ENCODE measurements around the gene WNT4. TPM values are rescaled to one million over a fixed set of nuclear protein-coding genes. Genes with fewer than 3 reads are reported as not detected.
"Not testable (repeated sequence)": the region's sequence is repeated elsewhere in the genome, so short reads cannot be mapped to it uniquely, and the experiment has no call there.

Gene WNT4
- total and polyA plus RNA-seq, 9 donors = 1.4 to 5.0 (median 3.7) TPM

DNA sequence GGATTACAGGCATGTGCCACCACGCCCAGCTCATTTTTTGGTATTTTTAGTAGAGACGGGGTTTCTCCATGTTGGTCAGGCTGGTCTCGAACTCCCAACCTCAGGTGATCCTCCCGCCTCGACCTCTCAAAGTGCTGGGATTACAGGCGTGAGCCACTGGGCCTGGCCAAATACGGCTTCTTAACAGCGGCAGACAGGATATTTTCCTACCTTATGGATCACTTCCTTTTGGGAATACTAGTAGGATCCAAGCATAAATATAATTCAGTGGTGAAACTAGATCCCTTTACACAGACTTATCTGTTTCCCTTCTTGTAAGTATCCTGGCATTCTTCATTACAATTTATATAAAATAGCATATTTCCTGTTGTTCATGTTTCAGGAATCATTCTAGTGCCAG is 40.9 kb downstream of the WNT4 start:
- peaks cover 22% of the 10 kb centered on the region for H3K36me3 ChIP-seq (ENCODE audit: control insufficient read depth, insufficient read depth, low read length)
- DNase-seq = no peak
- no peaks in the 10 kb centered on the region for H3K27me3 ChIP-seq (ENCODE audit: control insufficient read depth, insufficient read depth, low read length)
- no peak overlapping the region for H3K4me3 ChIP-seq (ENCODE audit: low read length)
- no peaks in the 10 kb centered on the region for H3K4me1 ChIP-seq (ENCODE audit: control insufficient read depth, insufficient read depth, low read length)
- no peaks in the 10 kb centered on the region for H3K9me3 ChIP-seq (replicated peaks; ENCODE audit: control insufficient read depth, low read depth, low read length)
- WGBS (ENCODE audit: insufficient coverage) = 62% methylated on average over 2 of the region's 8 CpGs
- no peak overlapping the region for H3K27ac ChIP-seq (ENCODE audit: low read length)

DNA sequence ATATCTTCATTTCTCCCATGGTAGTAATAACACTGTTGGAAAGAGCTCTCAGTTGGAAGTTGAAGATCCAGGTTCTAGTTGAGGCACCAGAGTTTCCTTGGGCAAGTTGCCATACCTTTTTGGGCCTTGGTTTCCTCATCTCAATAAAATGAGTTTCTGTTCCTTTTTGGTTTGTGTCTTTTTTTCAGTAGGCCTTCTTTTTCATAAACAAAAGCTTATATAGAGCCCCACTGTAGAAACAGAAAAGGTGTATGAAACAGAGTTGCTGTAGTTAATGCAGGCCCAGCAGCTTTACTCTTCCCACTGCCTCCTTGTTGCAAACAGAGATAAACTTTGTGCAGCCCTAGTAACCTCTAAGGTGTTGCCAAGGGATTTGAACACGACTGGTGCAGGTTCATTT is 41.7 kb downstream of the WNT4 start:
- Histone ChIP-seq H3K27ac (ENCODE audit: low read length) (no peak overlapping the region), H3K4me1 (ENCODE audit: control insufficient read depth, insufficient read depth, low read length) (no peaks in the 10 kb centered on the region), H3K27me3 (ENCODE audit: control insufficient read depth, insufficient read depth, low read length) (no peaks in the 10 kb centered on the region), H3K36me3 (ENCODE audit: control insufficient read depth, insufficient read depth, low read length) (peaks cover 29% of the 10 kb centered on the region), H3K9me3 (replicated peaks; ENCODE audit: control insufficient read depth, low read depth, low read length) (no peaks in the 10 kb centered on the region), H3K4me3 (ENCODE audit: low read length) (no peak overlapping the region)
- DNase-seq = no peak
- no CpG with 5 or more reads among the region's 1 CpG for WGBS (ENCODE audit: insufficient coverage)

DNA sequence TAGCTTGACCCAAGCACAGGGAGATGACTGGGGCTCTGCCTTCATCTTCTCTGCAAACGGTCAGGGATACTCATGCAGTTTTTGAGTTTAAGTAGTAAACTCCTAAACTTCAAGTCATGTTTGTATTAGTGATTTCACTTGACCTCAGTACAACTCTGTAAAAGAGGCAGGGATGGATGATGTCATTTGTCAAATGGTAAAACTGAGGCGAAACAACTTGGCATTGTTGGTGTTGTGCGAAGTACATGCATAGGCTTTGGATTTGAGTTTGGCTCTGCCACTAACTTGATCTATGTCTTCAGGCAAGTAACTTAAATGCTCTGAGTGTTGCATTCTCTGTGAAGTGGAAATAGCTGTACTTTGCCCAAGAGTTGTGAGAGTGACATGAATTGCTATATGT is 42.7 kb downstream of the WNT4 start:
- Histone ChIP-seq H3K27ac (ENCODE audit: low read length) (no peak overlapping the region), H3K4me3 (ENCODE audit: low read length) (no peak overlapping the region), H3K36me3 (ENCODE audit: control insufficient read depth, insufficient read depth, low read length) (peaks cover 31% of the 10 kb centered on the region), H3K27me3 (ENCODE audit: control insufficient read depth, insufficient read depth, low read length) (no peaks in the 10 kb centered on the region), H3K9me3 (replicated peaks; ENCODE audit: control insufficient read depth, low read depth, low read length) (no peaks in the 10 kb centered on the region), H3K4me1 (ENCODE audit: control insufficient read depth, insufficient read depth, low read length) (no peaks in the 10 kb centered on the region)
- no peak for DNase-seq
- WGBS (ENCODE audit: insufficient coverage) = 84% methylated on average over 2 of the region's 3 CpGs

DNA sequence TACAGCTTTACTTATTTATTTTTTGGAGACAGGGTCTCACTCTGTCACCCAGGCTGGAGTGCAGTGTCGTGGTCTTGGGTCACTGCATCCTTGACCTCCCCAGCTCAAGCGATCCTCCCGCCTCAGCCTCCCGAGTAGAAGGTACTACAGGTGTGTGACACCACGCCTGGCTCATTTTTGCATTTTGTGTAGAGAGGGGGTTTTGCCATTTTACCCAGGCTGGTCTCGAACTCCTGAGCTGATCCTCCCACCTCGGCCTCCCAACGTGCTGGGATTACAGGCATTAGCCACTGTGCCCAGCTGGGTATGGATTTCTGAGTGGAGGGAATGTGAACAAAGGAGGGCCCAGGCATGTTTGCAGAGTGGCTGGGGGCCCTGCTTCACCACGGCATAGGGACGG is 44.1 kb downstream of the WNT4 start:
- no peaks in the 10 kb centered on the region for H3K27me3 ChIP-seq (ENCODE audit: control insufficient read depth, insufficient read depth, low read length)
- peaks cover 33% of the 10 kb centered on the region for H3K36me3 ChIP-seq (ENCODE audit: control insufficient read depth, insufficient read depth, low read length)
- H3K9me3 ChIP-seq (replicated peaks; ENCODE audit: control insufficient read depth, low read depth, low read length) = no peaks in the 10 kb centered on the region
- H3K4me1 ChIP-seq (ENCODE audit: control insufficient read depth, insufficient read depth, low read length) = no peaks in the 10 kb centered on the region
- H3K27ac ChIP-seq (ENCODE audit: low read length) = no peak overlapping the region
- WGBS (ENCODE audit: insufficient coverage) = 82% methylated on average over 2 of the region's 10 CpGs
- no peak for DNase-seq
- H3K4me3 ChIP-seq (ENCODE audit: low read length) = no peak overlapping the region

DNA sequence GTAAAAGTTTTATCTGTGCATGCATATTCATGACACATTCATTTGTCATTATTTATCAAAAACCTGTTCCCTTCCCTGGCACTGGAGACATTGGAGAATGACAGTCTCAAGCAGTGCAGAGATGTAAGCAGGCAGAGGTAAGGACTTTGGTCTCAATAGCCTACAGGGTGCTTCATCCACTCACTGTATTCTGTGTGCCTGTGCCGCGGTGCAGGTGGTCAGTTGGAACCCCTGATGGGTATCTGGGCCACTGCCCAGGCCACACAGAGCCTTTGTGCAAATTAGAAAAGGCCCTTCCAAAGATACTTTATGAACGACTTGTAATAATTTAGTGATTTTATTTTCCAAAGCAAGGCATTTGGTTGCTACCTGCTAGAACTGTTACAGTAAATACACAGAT is 46.4 kb downstream of the WNT4 start:
- no CpG with 5 or more reads among the region's 3 CpGs for WGBS (ENCODE audit: insufficient coverage)
- no peaks in the 10 kb centered on the region for H3K27me3 ChIP-seq (ENCODE audit: control insufficient read depth, insufficient read depth, low read length)
- no peaks in the 10 kb centered on the region for H3K4me1 ChIP-seq (ENCODE audit: control insufficient read depth, insufficient read depth, low read length)
- no peak for DNase-seq
- H3K9me3 ChIP-seq (replicated peaks; ENCODE audit: control insufficient read depth, low read depth, low read length) = no peaks in the 10 kb centered on the region
- H3K4me3 ChIP-seq (ENCODE audit: low read length) = no peak overlapping the region
- no peak overlapping the region for H3K27ac ChIP-seq (ENCODE audit: low read length)
- H3K36me3 ChIP-seq (ENCODE audit: control insufficient read depth, insufficient read depth, low read length) = peaks cover 42% of the 10 kb centered on the region

DNA sequence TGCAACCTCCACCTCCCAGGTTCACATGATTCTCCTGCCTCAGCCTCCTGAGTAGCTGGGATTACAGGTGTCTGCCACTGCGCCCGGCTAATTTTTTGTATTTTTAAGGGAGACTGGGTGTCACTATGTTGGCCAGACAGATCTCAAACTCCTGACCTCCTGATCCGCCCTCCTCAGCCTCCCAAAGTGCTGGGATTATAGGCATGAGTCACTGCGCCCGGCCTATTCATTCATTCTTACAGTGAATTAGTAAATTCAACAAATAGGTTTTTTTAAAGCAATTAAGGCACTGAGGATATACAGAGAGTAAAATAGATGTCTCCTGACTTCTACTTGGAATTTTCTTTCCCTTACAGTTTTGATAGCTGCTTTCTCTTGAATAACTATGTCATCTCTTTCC is 46.9 kb downstream of the WNT4 start:
- no peak for DNase-seq
- no peaks in the 10 kb centered on the region for H3K27me3 ChIP-seq (ENCODE audit: control insufficient read depth, insufficient read depth, low read length)
- H3K4me3 ChIP-seq (ENCODE audit: low read length) = no peak overlapping the region
- no peaks in the 10 kb centered on the region for H3K9me3 ChIP-seq (replicated peaks; ENCODE audit: control insufficient read depth, low read depth, low read length)
- no peaks in the 10 kb centered on the region for H3K4me1 ChIP-seq (ENCODE audit: control insufficient read depth, insufficient read depth, low read length)
- peaks cover 42% of the 10 kb centered on the region for H3K36me3 ChIP-seq (ENCODE audit: control insufficient read depth, insufficient read depth, low read length)
- no CpG with 5 or more reads among the region's 5 CpGs for WGBS (ENCODE audit: insufficient coverage)
- no peak overlapping the region for H3K27ac ChIP-seq (ENCODE audit: low read length)

DNA sequence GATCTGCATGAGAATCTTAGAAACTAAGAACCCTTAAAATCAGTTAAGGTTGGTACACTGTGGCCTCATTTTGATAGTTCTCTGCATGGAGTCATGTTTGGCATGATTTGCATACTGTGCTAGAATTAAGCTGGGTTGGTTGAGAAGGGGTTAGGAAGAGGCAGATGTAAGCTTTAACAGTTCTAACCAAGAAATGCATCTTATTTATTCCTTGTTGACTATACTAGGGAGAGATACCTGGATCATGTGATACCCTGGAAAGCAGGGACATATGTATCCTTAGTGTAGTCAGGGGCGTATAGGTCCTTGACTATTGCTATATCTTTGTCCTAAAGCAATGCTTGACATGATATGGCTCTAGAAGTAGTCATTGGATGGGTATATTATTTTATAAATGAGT is 49.4 kb downstream of the WNT4 start:
- H3K27me3 ChIP-seq (ENCODE audit: control insufficient read depth, insufficient read depth, low read length) = no peaks in the 10 kb centered on the region
- no peak overlapping the region for H3K4me3 ChIP-seq (ENCODE audit: low read length)
- H3K36me3 ChIP-seq (ENCODE audit: control insufficient read depth, insufficient read depth, low read length) = peaks cover 35% of the 10 kb centered on the region
- WGBS (ENCODE audit: insufficient coverage) = 83% methylated on average over 1 of the region's 1 CpG
- no peak overlapping the region for H3K27ac ChIP-seq (ENCODE audit: low read length)
- no peaks in the 10 kb centered on the region for H3K9me3 ChIP-seq (replicated peaks; ENCODE audit: control insufficient read depth, low read depth, low read length)
- H3K4me1 ChIP-seq (ENCODE audit: control insufficient read depth, insufficient read depth, low read length) = peaks cover 2% of the 10 kb centered on the region
- DNase-seq = no peak

DNA sequence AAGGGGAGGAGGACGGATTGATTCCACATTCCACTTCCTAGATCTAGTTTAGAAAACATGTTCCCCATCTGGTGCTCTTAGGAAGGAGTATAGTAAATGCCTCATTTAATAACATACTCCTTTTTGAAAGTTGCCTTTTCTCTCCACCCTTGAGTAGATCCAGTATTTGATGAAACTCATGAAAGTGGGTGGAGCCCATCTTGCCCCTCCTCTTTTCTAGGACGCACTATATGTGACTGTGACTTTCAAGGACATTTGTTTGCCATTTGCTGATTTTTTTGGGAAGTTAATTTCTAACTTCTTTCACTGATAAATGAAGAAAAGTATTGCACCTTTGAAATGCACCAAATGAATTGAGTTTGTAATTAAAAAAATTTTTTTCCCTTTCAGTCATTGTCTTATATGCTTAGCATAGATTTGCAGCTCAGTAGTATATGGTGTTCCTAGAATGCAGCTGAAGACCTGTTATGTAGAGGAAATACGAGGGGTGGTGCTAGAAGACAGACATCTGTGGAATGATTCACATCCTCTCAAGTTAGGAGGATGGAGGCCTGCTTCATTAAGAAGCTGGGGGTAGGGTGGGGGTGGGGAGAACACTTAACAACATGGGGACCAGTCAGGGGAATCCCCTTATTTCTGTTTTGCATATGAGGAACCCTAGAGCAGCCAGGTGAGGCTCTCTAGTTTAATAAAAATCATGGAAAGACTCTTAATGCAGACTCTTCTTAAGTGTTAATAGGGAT is 50.7 kb downstream of the WNT4 start:
- not testable (repeated sequence) for H3K4me3 ChIP-seq (ENCODE audit: low read length); H3K4me1 ChIP-seq (ENCODE audit: control insufficient read depth, insufficient read depth, low read length); DNase-seq; H3K9me3 ChIP-seq (replicated peaks; ENCODE audit: control insufficient read depth, low read depth, low read length); H3K27ac ChIP-seq (ENCODE audit: low read length); H3K27me3 ChIP-seq (ENCODE audit: control insufficient read depth, insufficient read depth, low read length)
- WGBS (ENCODE audit: insufficient coverage) = 13% methylated on average over 1 of the region's 3 CpGs
- H3K36me3 ChIP-seq (ENCODE audit: control insufficient read depth, insufficient read depth, low read length) = peaks cover 30% of the 10 kb centered on the region

DNA sequence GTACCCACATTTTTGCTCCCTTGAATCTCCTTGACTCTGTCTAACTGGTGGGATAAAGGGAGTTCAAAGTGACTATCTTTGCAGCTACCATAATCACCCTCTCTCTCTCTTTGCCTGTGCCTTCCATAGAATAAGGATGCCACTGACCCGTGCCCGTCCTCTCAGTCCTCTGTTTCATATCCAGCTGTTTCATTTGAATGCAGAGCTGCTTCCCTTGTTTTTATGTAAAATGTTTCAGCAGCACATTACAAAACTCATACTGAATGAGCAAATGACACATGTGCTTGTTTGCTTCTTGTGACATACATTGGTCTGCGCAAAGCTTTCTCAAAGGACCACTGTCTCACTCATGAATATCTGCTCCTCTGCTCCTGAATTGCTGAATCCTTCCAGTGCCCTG is 52.0 kb downstream of the WNT4 start:
- H3K27me3 ChIP-seq (ENCODE audit: control insufficient read depth, insufficient read depth, low read length) = no peaks in the 10 kb centered on the region
- WGBS (ENCODE audit: insufficient coverage) = no CpG with 5 or more reads among the region's 3 CpGs
- H3K4me3 ChIP-seq (ENCODE audit: low read length) = no peak overlapping the region
- peaks cover 25% of the 10 kb centered on the region for H3K36me3 ChIP-seq (ENCODE audit: control insufficient read depth, insufficient read depth, low read length)
- peaks cover 2% of the 10 kb centered on the region for H3K4me1 ChIP-seq (ENCODE audit: control insufficient read depth, insufficient read depth, low read length)
- no peak overlapping the region for H3K27ac ChIP-seq (ENCODE audit: low read length)
- no peak for DNase-seq
- no peaks in the 10 kb centered on the region for H3K9me3 ChIP-seq (replicated peaks; ENCODE audit: control insufficient read depth, low read depth, low read length)

DNA sequence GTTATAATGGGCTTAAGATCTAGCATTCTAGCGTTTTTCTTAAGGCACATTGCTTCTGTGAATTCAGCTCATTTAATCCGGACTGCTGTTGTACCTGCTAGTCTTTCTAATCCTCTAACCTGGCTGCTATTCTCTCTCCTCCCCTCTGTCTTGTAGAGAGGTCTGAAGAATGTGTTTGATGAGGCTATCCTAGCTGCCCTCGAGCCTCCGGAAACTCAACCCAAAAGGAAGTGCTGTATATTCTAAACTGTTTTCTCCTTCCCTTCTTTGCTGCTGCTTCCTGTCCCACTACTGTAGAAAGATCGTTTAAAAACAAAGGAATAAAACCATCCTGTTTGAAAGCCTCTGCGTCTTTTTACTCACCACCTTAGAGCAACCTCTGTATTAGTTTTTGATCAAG is 53.1 kb downstream of the WNT4 start:
- H3K27ac ChIP-seq (ENCODE audit: low read length) = no peak overlapping the region
- DNase-seq = no peak
- no peaks in the 10 kb centered on the region for H3K9me3 ChIP-seq (replicated peaks; ENCODE audit: control insufficient read depth, low read depth, low read length)
- WGBS (ENCODE audit: insufficient coverage) = no CpG with 5 or more reads among the region's 6 CpGs
- H3K27me3 ChIP-seq (ENCODE audit: control insufficient read depth, insufficient read depth, low read length) = no peaks in the 10 kb centered on the region
- no peak overlapping the region for H3K4me3 ChIP-seq (ENCODE audit: low read length)
- H3K36me3 ChIP-seq (ENCODE audit: control insufficient read depth, insufficient read depth, low read length) = peaks cover 24% of the 10 kb centered on the region
- H3K4me1 ChIP-seq (ENCODE audit: control insufficient read depth, insufficient read depth, low read length) = peaks cover 2% of the 10 kb centered on the region

DNA sequence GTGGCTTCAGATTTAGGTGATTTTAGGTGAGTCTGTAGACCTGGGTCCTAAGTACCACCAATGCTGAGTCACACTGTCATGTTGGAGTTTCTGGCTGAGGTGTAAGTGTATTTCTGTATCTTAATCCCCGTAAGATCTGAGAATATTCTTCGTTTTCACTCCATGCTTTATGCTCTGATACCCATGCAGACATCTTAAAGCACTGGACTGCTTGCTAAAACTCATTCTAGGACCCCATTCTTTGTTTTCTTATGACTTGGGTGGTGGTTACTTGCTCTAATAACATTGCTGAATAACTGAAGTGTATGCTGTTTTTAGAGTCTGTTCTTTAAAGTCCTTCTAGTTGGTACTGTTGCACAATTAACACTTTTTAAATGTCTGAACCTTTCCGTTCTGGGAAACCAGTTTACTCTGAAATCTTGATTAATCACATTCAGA is 53.7 kb downstream of the WNT4 start:
- no peak for DNase-seq
- H3K36me3 ChIP-seq (ENCODE audit: control insufficient read depth, insufficient read depth, low read length) = peaks cover 23% of the 10 kb centered on the region

More for the DNA sequence above, 53.7 kb downstream of the WNT4 start:
- no CpG with 5 or more reads among the region's 3 CpGs for WGBS (ENCODE audit: insufficient coverage)
- Histone ChIP-seq H3K4me3 (ENCODE audit: low read length) (no peak overlapping the region), H3K27me3 (ENCODE audit: control insufficient read depth, insufficient read depth, low read length) (no peaks in the 10 kb centered on the region), H3K27ac (ENCODE audit: low read length) (no peak overlapping the region), H3K4me1 (ENCODE audit: control insufficient read depth, insufficient read depth, low read length) (peaks cover 2% of the 10 kb centered on the region), H3K9me3 (replicated peaks; ENCODE audit: control insufficient read depth, low read depth, low read length) (no peaks in the 10 kb centered on the region)

Data from muscle of leg (tissue), 11 donors.